PC-9 (cell line): Measurements from ENCODE around the gene GPHA2.

Source experiments
- CTCF ChIP-seq: fragments of 200-600 bp; sonication (generic); conservative IDR thresholded peaks from 2 replicates; pipeline ENCODE4 v1.6.1; 2017; ENCODE audit warnings: mixed run types, antibody characterized with exemption, mild to moderate bottlenecking, moderate library complexity
- EZH2 ChIP-seq: fragments of 200-600 bp; sonication (generic); IDR thresholded peaks from 2 replicates; pipeline ENCODE4 v1.8.0; 2017; ENCODE audit warnings: antibody characterized with exemption, low read depth

GRCh38 chr11:64963072-64963631, 27.5 kb upstream of the GPHA2 start:
- no peak for TF ChIP-seq EZH2
- TF ChIP-seq CTCF, result no peak
